B cell (primary cell): Measurements from ENCODE around the gene RELCH. TPM values are rescaled to one million over a fixed set of nuclear protein-coding genes. Genes with fewer than 3 reads are reported as not detected.

Experiments
- ATAC-seq: fragments of 200-7000 bp; cut with Tn5 transposase; one replicate; pipeline ENCODE4 v1.10.0; 2021; ENCODE audit warnings: low read depth, mild to moderate bottlenecking, moderate number of reproducible peaks, moderate library complexity
- CTCF ChIA-PET: fragments of 350-600 bp; sonication (Branson Sonifier 250); formaldehyde crosslinking; loops from one replicate; lab custom pipeline; 2021; ENCODE audit warnings: antibody characterized with exemption, inconsistent platforms; lab: Charles Lee
- POLR2A ChIA-PET: fragments of 350-600 bp; sonication (Branson Sonifier 250); formaldehyde crosslinking; loops from one replicate; lab custom pipeline; 2021; ENCODE audit warnings: antibody characterized with exemption; lab: Charles Lee
- DNase-seq: peaks from one replicate; pipeline ENCODE4 v3.0.0; 2013
- H2AFZ ChIP-seq: 2 replicates; pipeline ENCODE4 v1.6.1; 2012; ENCODE audit warnings: mild to moderate bottlenecking, low read depth, low read length; ENCODE audit not compliant: insufficient read depth, poor library complexity, severe bottlenecking
- H3K27ac ChIP-seq, 2 donors: 1 replicate in 1 of 2; 2 replicates in 1 of 2; pipeline ENCODE4 v1.5.1; 2012 to 2013; ENCODE audit warnings: low read length in 2 of 2, mild to moderate bottlenecking in 2 of 2, moderate library complexity in 1 of 2
- H3K27me3 ChIP-seq, 4 experiments: fragments of 200-600 bp in 1 of 4; sonication (generic) in 1 of 4; replicated peaks in 1 of 4; 1 replicate in 2 of 4; 2 replicates in 2 of 4; pipeline versions ENCODE4 v1.6.1 to v1.7.0; 2013 to 2016; ENCODE audit warnings: low read length in 3 of 4, mild to moderate bottlenecking in 2 of 4, mixed read lengths in 1 of 4, moderate library complexity in 1 of 4; ENCODE audit not compliant: insufficient read depth in 4 of 4, control insufficient read depth in 3 of 4; ENCODE audit errors: control extremely low read depth in 1 of 4
- H3K36me3 ChIP-seq, 2 experiments: replicated peaks in 1 of 2; 1 replicate in 1 of 2; 2 replicates in 1 of 2; pipeline versions ENCODE4 v1.6.1 to v1.7.1; 2013; ENCODE audit warnings: low read length in 1 of 2; ENCODE audit not compliant: insufficient read depth in 2 of 2, control insufficient read depth in 1 of 2; ENCODE audit errors: control extremely low read depth in 1 of 2, extremely low read depth in 1 of 2
- H3K4me1 ChIP-seq, 2 donors: fragments of 200-600 bp in 1 of 2; sonication (generic) in 1 of 2; 1 replicate in 1 of 2; 2 replicates in 1 of 2; pipeline versions ENCODE4 v1.5.1 to v1.6.1; 2013 to 2017; ENCODE audit warnings: low read length in 2 of 2; ENCODE audit not compliant: control insufficient read depth in 2 of 2, insufficient read depth in 2 of 2
- H3K4me2 ChIP-seq: replicated peaks from 2 replicates; pipeline ENCODE3; 2012; ENCODE audit warnings: mild to moderate bottlenecking, low read depth, low read length; ENCODE audit not compliant: poor library complexity, severe bottlenecking
- H3K4me3 ChIP-seq, 5 experiments: fragments of 200-600 bp in 1 of 5; sonication (generic) in 1 of 5; 1 replicate in 3 of 5; 2 replicates in 2 of 5; pipeline versions ENCODE4 v1.5.1 to v1.7.0; 2011 to 2016; ENCODE audit warnings: low read length in 4 of 5, mild to moderate bottlenecking in 4 of 5, low read depth in 2 of 5, control low read depth in 1 of 5, moderate library complexity in 1 of 5; ENCODE audit not compliant: insufficient read depth in 1 of 5; ENCODE audit errors: control extremely low read depth in 1 of 5, extremely low read depth in 1 of 5
- H3K79me2 ChIP-seq: fragments of 200-600 bp; sonication (generic); one replicate; pipeline ENCODE4 v1.6.0; 2016; ENCODE audit warnings: low read length; ENCODE audit not compliant: control insufficient read depth, insufficient read depth
- H3K9ac ChIP-seq: fragments of 200-600 bp; sonication (generic); 2 replicates; pipeline ENCODE4 v1.6.1; 2017; ENCODE audit warnings: mild to moderate bottlenecking, low read length, moderate library complexity
- H3K9me3 ChIP-seq, 3 donors: one replicate each; pipeline versions ENCODE4 v1.6.1 to v1.7.1; 2013; ENCODE audit warnings: low read length in 2 of 3; ENCODE audit not compliant: control insufficient read depth in 2 of 3, insufficient read depth in 1 of 3; ENCODE audit errors: control extremely low read depth in 1 of 3
- H4K20me1 ChIP-seq: 2 replicates; pipeline ENCODE4 v1.6.0; 2012; ENCODE audit warnings: mild to moderate bottlenecking, low read length; ENCODE audit not compliant: insufficient read depth, control insufficient read depth, poor library complexity, severe bottlenecking
- H3K27ac Mint-ChIP-seq: one replicate; pipeline ENCODE4 v1.8.0; 2021; ENCODE audit warnings: mixed read lengths
- H3K27me3 Mint-ChIP-seq: one replicate; pipeline ENCODE4 v1.8.0; 2021; ENCODE audit warnings: mixed read lengths
- H3K4me1 Mint-ChIP-seq: one replicate; pipeline ENCODE4 v1.8.0; 2021; ENCODE audit warnings: mixed read lengths
- H3K4me3 Mint-ChIP-seq: one replicate; pipeline ENCODE4 v1.8.0; 2021; ENCODE audit warnings: mixed read lengths
- H3K9me3 Mint-ChIP-seq: one replicate; pipeline ENCODE4 v1.8.0; 2022; ENCODE audit warnings: mixed read lengths; ENCODE audit not compliant: insufficient read depth
- EZH2 ChIP-seq: IDR thresholded peaks from 2 replicates; pipeline ENCODE4 v1.6.1; 2012; ENCODE audit warnings: borderline replicate concordance, low read depth, mild to moderate bottlenecking, moderate library complexity, low read length; ENCODE audit not compliant: insufficient read depth, poor library complexity, severe bottlenecking
- WGBS: methylation state at CpG from one replicate; pipeline ENCODE4 v1.1.5; 2013; ENCODE audit warnings: missing lambda C conversion rate; ENCODE audit not compliant: insufficient coverage; 5-methylcytosine and 5-hydroxymethylcytosine counted together
- intact Hi-C: fragments of 100-400 bp; cut with micrococcal nuclease; formaldehyde crosslinking; loops from one replicate; pipeline ENCODE4 v1.10.0; 2022
- polyA plus RNA-seq: library from polyadenylated mRNA; depleted of rRNA; stranded (reverse); fragments of >200 nt; gene quantifications from 2 replicates; pipeline ENCODE4 v1.2.3, GENCODE V29; 2012
- total RNA-seq, 2 donors: library from RNA; stranded (reverse); fragments of 120-200 nt in 1 of 2; gene quantifications; 1 replicate in 1 of 2; 2 replicates in 1 of 2; pipeline versions ENCODE4 v1.2.3 to v1.2.4, GENCODE V29; 2013 to 2022
- TF ChIP-seq, protein P1 (sequence below): fragments of 200-600 bp; IDR thresholded peaks from one replicate; pipeline ENCODE4 v1.8.0; 2022; ENCODE audit warnings: antibody characterized with exemption, mild to moderate bottlenecking

The RELCH gene
- total and polyA plus RNA-seq, 2 donors (not counting 1 experiment from before 2014, with no cell fraction given) = 17.6 to 77.9 TPM

DNA sequence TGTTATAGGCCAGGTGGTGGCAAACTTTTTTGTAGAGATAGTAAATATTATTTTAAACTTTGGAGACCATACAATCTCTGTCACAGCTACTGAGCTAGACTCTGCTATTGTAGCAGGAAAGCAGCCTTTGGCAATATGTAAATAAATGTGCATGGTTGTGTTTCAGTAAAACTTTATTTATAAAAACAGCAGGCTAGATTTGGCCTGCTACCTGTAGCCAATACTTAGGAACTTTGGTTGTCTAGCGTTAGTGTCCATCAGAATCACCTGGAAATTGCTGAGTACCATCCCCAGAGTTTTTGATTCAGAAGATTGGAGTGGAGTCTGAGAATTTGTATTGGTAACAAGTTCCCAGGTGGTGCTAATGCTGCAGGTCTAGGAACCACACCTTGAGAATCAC is 114.3 kb downstream of the RELCH start:
- DNase-seq (no peak), ATAC-seq (no peak)
- ChIA-PET POLR2A (no interaction called here), CTCF (no interaction called here)
- no peak overlapping the region for H3K4me2 ChIP-seq
- H3K27ac ChIP-seq = no peak overlapping the region
- no peaks in the 10 kb centered on the region for H3K9me3 ChIP-seq
- no peak overlapping the region for H3K27ac Mint-ChIP-seq
- H3K27me3 Mint-ChIP-seq = no peaks in the 10 kb centered on the region
- WGBS = 92% methylated on average over 1 of the region's 1 CpG
- TF ChIP-seq, protein P1, sequence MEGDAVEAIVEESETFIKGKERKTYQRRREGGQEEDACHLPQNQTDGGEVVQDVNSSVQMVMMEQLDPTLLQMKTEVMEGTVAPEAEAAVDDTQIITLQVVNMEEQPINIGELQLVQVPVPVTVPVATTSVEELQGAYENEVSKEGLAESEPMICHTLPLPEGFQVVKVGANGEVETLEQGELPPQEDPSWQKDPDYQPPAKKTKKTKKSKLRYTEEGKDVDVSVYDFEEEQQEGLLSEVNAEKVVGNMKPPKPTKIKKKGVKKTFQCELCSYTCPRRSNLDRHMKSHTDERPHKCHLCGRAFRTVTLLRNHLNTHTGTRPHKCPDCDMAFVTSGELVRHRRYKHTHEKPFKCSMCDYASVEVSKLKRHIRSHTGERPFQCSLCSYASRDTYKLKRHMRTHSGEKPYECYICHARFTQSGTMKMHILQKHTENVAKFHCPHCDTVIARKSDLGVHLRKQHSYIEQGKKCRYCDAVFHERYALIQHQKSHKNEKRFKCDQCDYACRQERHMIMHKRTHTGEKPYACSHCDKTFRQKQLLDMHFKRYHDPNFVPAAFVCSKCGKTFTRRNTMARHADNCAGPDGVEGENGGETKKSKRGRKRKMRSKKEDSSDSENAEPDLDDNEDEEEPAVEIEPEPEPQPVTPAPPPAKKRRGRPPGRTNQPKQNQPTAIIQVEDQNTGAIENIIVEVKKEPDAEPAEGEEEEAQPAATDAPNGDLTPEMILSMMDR = no peak
- no peak for TF ChIP-seq EZH2
- H3K4me3 ChIP-seq = no peak overlapping the region
- peaks cover 10 to 46% of the 10 kb centered on the region in 2 experiments for H3K36me3 ChIP-seq
- no peak overlapping the region for H2AFZ ChIP-seq
- no peaks in the 10 kb centered on the region for H3K79me2 ChIP-seq
- H3K27me3 ChIP-seq = no peaks in the 10 kb centered on the region
- H3K4me1 ChIP-seq = peaks cover 0 to 5% of the 10 kb centered on the region in 2 donors
- H3K4me1 Mint-ChIP-seq = peaks cover 8% of the 10 kb centered on the region
- intact Hi-C loops = no loop called here
- no peaks in the 10 kb centered on the region for H3K9me3 Mint-ChIP-seq
- H3K4me3 Mint-ChIP-seq = no peak overlapping the region
- H4K20me1 ChIP-seq = no peaks in the 10 kb centered on the region
- no peak overlapping the region for H3K9ac ChIP-seq

DNA sequence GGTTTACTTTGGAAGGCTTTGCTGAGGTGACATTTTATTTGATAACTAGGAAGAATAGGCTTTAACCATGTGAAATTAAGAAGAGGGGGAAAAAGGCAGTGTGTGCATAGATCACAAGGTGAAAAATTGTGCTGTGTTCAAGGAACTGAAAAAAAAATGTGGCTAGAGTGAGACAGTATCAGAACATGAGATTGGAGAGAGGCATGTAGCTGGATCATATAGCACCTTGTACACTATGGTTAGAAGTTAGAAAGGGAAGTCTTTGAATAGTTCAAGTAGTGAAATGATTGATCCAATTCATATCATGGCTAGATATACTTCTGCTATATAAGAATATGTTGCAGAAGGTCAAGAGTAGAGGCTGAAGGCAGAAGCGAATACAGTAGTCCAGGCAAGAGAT is 125.8 kb downstream of the RELCH start:
- Mint-ChIP-seq H3K4me3 (no peak overlapping the region), H3K9me3 (no peaks in the 10 kb centered on the region), H3K4me1 (no peaks in the 10 kb centered on the region), H3K27me3 (no peaks in the 10 kb centered on the region), H3K27ac (no peak overlapping the region)
- Histone ChIP-seq H3K27ac (no peak overlapping the region), H3K4me3 (no peak overlapping the region), H3K36me3 (peaks cover 0 to 11% of the 10 kb centered on the region in 2 experiments), H3K4me2 (no peak overlapping the region), H4K20me1 (no peaks in the 10 kb centered on the region), H2AFZ (no peak overlapping the region), H3K9ac (no peak overlapping the region), H3K27me3 (no peaks in the 10 kb centered on the region), H3K9me3 (no peaks in the 10 kb centered on the region), H3K79me2 (no peaks in the 10 kb centered on the region), H3K4me1 (no peaks in the 10 kb centered on the region)
- DNase-seq (no peak), ATAC-seq (no peak)
- intact Hi-C loops = no loop called here
- ChIA-PET POLR2A (no interaction called here), CTCF (no interaction called here)
- WGBS = 83% methylated on average over 1 of the region's 1 CpG
- no peak for TF ChIP-seq EZH2
- TF ChIP-seq, protein P1 = no peak
